Measurements from ENCODE around the gene FLT3.
A peak's percentile ranks its signal among the peaks of the same experiment; 100 is the strongest.

The FLT3 gene

DNA sequence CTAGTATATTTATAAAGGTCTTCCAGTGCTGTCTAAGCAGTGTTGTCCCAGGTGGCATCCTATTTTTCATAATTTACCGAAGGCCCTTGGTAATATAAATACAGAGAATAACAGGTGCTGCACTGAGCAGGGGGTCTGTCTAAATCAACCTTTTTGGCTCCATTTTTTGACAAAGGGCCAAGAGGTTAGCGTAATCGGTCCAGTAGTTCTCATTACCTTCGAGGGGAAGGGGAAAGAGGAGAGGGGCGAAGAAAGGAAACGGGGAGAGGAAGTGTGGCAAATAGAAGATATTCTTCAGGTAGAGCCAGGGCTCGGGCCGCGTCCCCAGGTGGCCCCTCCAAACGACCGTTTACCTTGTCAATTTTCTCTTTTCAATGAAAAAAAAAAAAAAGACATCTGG lies 37.2 kb upstream of the FLT3 start:
- no peak for DNase-seq
- Histone ChIP-seq H3K9me2 (replicated peaks; ENCODE audit: insufficient read depth, low read length) (no peaks in the 10 kb centered on the region), H3K27me3 (replicated peaks; ENCODE audit: insufficient read depth, low read length) (no peaks in the 10 kb centered on the region), H3K36me3 (replicated peaks; ENCODE audit: insufficient read depth, low read length) (no peaks in the 10 kb centered on the region), H3K9me3 (replicated peaks; ENCODE audit: insufficient read depth, low read length) (no peaks in the 10 kb centered on the region), H3K4me1 (ENCODE audit: low read length) (no peaks in the 10 kb centered on the region), H3K9ac (ENCODE audit: low read length) (peak overlapping the region; percentile 85), H3K27ac (ENCODE audit: low read length) (peak overlapping the region; percentile 91; the same call in 1 of the 2 replicates), H3K4me2 (ENCODE audit: low read depth, low read length) (peak overlapping the region; percentile 59), H3F3A (ENCODE audit: insufficient read depth, low read length) (peaks cover 4% of the 10 kb centered on the region), H3K79me2 (ENCODE audit: low read length) (peaks cover 34% of the 10 kb centered on the region), H2AFZ (ENCODE audit: low read length) (peak overlapping the region; percentile 62), H4K20me1 (ENCODE audit: insufficient read depth, low read length) (no peaks in the 10 kb centered on the region), H3K4me3 (ENCODE audit: low read length) (peak overlapping the region; percentile 61)
- no peak for TF ChIP-seq EZH2phosphoT487 (IDR thresholded peaks at IDR 0.05; ENCODE audit: low read length)
- TF ChIP-seq EZH2 (optimal IDR thresholded peaks at IDR 0.05; ENCODE audit: low read depth, low read length) = no peak
- no peak for TF ChIP-seq CTCF (IDR thresholded peaks at IDR 0.05; ENCODE audit: low read length)

DNA sequence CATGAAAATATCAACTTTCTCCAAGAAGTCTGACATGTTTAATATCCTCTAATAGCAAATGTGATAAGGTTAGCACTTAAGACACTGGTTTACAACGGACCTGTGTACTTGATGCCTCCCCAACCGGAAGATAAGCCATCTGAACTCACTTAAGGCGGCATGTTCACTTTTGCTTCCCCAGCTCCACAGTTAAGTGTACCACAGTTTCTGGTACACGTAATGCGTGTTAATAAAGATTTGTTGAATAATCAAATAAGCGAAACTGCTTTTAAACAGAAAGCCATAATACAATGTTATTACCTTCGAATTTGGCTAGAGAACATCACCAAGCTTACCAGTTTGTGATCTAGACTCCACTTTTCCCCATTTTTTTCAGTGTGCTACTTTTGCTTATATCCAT lies 36.5 kb upstream of the FLT3 start:
- Histone ChIP-seq H3K79me2 (ENCODE audit: low read length) (peaks cover 27% of the 10 kb centered on the region), H3K36me3 (replicated peaks; ENCODE audit: insufficient read depth, low read length) (no peaks in the 10 kb centered on the region), H3K4me3 (ENCODE audit: low read length) (peak overlapping the region; percentile 61), H3K4me1 (ENCODE audit: low read length) (no peaks in the 10 kb centered on the region), H3K27ac (ENCODE audit: low read length) (no peak overlapping the region), H3K4me2 (ENCODE audit: low read depth, low read length) (peak overlapping the region; percentile 59), H3F3A (ENCODE audit: insufficient read depth, low read length) (peaks cover 4% of the 10 kb centered on the region), H3K27me3 (replicated peaks; ENCODE audit: insufficient read depth, low read length) (no peaks in the 10 kb centered on the region), H2AFZ (ENCODE audit: low read length) (no peak overlapping the region), H3K9me3 (replicated peaks; ENCODE audit: insufficient read depth, low read length) (no peaks in the 10 kb centered on the region), H3K9ac (ENCODE audit: low read length) (peak overlapping the region; percentile 85; the same call in 1 of the 2 replicates), H3K9me2 (replicated peaks; ENCODE audit: insufficient read depth, low read length) (no peaks in the 10 kb centered on the region), H4K20me1 (ENCODE audit: insufficient read depth, low read length) (no peaks in the 10 kb centered on the region)
- no peak for TF ChIP-seq EZH2phosphoT487 (IDR thresholded peaks at IDR 0.05; ENCODE audit: low read length)
- no peak for TF ChIP-seq EZH2 (optimal IDR thresholded peaks at IDR 0.05; ENCODE audit: low read depth, low read length)
- no peak for TF ChIP-seq CTCF (IDR thresholded peaks at IDR 0.05; ENCODE audit: low read length)
- DNase-seq = peak; percentile 13

DNA sequence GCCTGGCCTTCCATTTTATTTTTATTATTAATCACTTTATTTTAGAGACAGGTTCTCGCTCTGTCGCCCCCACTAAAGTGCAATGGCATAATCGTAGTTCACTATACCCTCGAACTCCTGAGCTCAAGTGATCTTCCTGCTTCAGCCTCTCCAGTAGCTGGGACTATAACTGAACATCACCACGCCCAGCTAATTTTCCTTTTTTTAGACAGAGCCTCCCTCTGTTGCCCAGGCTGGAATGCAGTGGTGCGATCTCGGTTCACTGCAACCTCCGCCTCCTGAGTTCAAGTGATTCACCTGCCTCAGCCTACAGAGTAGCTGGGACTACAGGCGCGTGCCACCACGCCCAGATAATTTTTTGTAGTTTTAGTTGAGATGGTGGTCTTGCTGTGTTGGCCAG lies 31.3 kb upstream of the FLT3 start:
- Histone ChIP-seq H3K79me2 (ENCODE audit: low read length) (no peaks in the 10 kb centered on the region), H3K36me3 (replicated peaks; ENCODE audit: insufficient read depth, low read length) (no peaks in the 10 kb centered on the region), H3K9me3 (replicated peaks; ENCODE audit: insufficient read depth, low read length) (no peaks in the 10 kb centered on the region), H2AFZ (ENCODE audit: low read length) (no peak overlapping the region), H4K20me1 (ENCODE audit: insufficient read depth, low read length) (no peaks in the 10 kb centered on the region), H3K27me3 (replicated peaks; ENCODE audit: insufficient read depth, low read length) (no peaks in the 10 kb centered on the region), H3K4me2 (ENCODE audit: low read depth, low read length) (no peak overlapping the region), H3F3A (ENCODE audit: insufficient read depth, low read length) (no peaks in the 10 kb centered on the region), H3K9me2 (replicated peaks; ENCODE audit: insufficient read depth, low read length) (no peaks in the 10 kb centered on the region), H3K4me3 (ENCODE audit: low read length) (no peak overlapping the region), H3K9ac (ENCODE audit: low read length) (no peak overlapping the region), H3K27ac (ENCODE audit: low read length) (no peak overlapping the region), H3K4me1 (ENCODE audit: low read length) (no peaks in the 10 kb centered on the region)
- no peak for DNase-seq
- TF ChIP-seq EZH2 (optimal IDR thresholded peaks at IDR 0.05; ENCODE audit: low read depth, low read length) (no peak), CTCF (IDR thresholded peaks at IDR 0.05; ENCODE audit: low read length) (no peak), EZH2phosphoT487 (IDR thresholded peaks at IDR 0.05; ENCODE audit: low read length) (no peak)
